GM10266 (cell line): ENCODE measurements around the gene RASGRP4.

ENCODE experiments used
- DNase-seq: peaks from one replicate; pipeline ENCODE4 v3.0.0; 2012; ENCODE audit errors: extremely low spot score
- TF ChIP-seq, protein P1 (sequence below): IDR thresholded peaks from 2 replicates; pipeline ENCODE4 v1.5.1; 2012; ENCODE audit warnings: mild to moderate bottlenecking, low read depth; ENCODE audit not compliant: control insufficient read depth, insufficient read depth; ENCODE audit errors: missing control alignments

Gene RASGRP4

DNA sequence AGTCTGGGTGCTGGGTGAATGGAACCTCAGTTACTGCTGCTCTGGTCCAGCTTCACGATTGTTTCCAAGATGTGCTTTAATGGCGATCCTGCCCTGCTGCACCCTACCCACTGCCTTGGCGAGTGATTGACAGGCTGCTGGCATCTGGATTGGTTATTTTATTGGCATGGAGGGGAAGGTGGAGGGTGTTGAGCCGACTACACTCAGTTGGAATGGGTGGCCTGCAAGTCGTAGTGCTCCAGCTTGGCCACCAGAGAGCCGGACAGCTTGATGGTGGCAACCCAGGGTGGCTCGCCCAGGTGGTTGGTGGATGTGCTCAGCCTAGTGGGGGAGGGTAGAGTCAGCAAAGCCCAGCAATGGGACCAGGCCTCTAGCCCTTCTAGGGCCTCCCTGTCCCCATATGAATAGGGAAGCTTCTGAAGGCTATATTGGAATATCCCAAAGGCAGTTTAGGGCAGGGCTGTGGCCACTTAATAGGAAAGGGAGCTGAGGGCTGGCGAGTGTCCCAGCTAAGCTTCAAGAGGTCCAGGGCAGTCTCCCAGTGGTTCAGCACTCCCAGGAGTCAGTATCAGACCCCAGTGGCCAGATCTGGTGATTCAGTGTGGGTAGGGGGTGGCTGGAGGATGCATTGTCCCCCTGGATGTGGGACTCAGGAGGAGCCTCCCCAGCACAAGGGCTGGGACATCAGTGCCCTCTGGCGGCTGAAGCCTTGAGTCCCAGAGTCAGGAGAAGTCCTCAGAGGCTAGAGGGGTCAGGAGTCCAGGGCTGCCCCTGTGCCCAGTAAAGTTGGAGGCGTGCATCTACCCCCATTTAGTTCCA is 41.6 kb downstream of the RASGRP4 start:
- TF ChIP-seq, protein P1, sequence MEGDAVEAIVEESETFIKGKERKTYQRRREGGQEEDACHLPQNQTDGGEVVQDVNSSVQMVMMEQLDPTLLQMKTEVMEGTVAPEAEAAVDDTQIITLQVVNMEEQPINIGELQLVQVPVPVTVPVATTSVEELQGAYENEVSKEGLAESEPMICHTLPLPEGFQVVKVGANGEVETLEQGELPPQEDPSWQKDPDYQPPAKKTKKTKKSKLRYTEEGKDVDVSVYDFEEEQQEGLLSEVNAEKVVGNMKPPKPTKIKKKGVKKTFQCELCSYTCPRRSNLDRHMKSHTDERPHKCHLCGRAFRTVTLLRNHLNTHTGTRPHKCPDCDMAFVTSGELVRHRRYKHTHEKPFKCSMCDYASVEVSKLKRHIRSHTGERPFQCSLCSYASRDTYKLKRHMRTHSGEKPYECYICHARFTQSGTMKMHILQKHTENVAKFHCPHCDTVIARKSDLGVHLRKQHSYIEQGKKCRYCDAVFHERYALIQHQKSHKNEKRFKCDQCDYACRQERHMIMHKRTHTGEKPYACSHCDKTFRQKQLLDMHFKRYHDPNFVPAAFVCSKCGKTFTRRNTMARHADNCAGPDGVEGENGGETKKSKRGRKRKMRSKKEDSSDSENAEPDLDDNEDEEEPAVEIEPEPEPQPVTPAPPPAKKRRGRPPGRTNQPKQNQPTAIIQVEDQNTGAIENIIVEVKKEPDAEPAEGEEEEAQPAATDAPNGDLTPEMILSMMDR: peak; percentile 36
- DNase-seq: no peak

GRCh38 chr19:38383743-38384142 is 42.3 kb downstream of the RASGRP4 start:
- no peak for DNase-seq
- TF ChIP-seq, protein P1: no peak

GRCh38 chr19:38383184-38383583 is 42.8 kb downstream of the RASGRP4 start:
- no peak for DNase-seq
- TF ChIP-seq, protein P1: no peak

- no peak for DNase-seq
Observed at GRCh38 chr19:38381138-38381537, 44.9 kb downstream of the RASGRP4 start.

DNA sequence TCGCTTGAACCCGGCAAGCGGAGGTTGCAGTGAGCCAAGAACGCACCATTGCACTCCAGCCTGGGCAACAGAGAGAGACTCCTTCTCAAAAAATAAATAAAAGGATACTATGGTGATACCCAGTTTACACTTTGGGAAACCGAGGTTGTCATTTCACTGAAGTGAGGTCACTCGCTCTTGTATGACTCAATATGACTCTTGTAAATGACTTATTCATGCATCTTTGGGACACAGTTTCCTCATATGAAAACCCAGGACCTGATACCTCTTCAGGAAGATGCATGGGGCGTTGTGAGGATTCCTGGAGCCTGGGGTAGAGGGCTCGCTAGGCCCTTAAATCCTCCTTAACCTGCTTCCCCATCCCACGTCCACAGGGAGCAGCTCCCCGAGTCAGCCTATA is 47.2 kb downstream of the RASGRP4 start:
- DNase-seq: no peak
- TF ChIP-seq, protein P1: no peak

More at GRCh38 chr19:38381138-38381537, 44.9 kb downstream of the RASGRP4 start:
- TF ChIP-seq, protein P1: no peak

DNA sequence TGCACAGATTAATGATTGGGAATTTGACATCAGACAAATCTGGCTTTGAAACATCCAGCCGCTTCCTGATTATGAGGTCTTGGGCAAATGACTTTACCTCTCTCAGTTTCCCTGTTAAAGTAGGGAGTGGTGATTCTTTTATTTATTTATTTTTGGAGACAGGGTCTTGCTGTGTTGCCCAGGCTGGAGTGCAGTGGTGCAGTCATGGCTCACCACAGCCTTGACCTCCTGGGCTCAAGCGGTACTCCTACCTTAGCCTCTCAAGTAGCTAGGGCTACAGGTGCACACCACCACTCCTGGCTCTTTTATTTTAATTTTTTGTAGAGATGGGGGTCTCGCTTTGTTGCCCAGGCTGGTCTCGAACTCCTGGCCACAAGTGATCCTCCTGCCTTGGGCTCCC is 49.0 kb downstream of the RASGRP4 start:
- TF ChIP-seq, protein P1: no peak
- no peak for DNase-seq

DNA sequence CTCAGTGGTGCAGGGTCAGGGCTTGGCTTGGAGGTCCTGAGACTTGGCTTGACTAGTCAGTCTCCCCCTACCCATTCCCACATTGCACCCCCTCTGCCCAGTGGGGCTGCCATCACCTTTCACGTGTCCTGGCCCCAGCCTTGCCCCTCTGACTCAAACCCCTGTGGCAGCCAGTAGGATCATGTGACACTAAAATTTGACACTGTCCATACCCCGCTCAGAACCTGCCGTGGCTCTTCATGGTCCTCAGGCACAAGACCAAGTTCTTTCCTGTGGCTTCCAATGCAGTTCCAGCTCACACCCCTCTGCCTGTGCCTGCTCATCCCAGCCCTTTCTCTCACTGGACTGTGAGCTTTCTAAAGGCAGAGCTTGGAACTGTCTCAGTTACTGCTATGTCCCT is 49.4 kb downstream of the RASGRP4 start:
- TF ChIP-seq, protein P1: no peak
- no peak for DNase-seq
